Stimulated activated CD4-positive, alpha-beta T cell treated with anti-CD3 and anti-CD28 coated beads, Interleukin-4, amount 100 ng/mL, for 48 hours (primary cell): Measurements from ENCODE around the gene GPR153.

Experiments used
- DNase-seq, 2 donors: peaks; one replicate each; pipeline ENCODE4 v3.0.0-alpha.2; 2020; ENCODE audit warnings: low read depth in 2 of 2

Gene GPR153

GRCh38 chr1:6248932-6249738 lies 11.8 kb downstream of the GPR153 start:
- DNase-seq: no peak

GRCh38 chr1:6248161-6248776 lies 12.6 kb downstream of the GPR153 start:
- no peak for DNase-seq

GRCh38 chr1:6247651-6248050 lies 13.2 kb downstream of the GPR153 start:
- DNase-seq: no peak

GRCh38 chr1:6246497-6247467 lies 14.1 kb downstream of the GPR153 start:
- peak; percentile 72 to 85 for DNase-seq

- DNase-seq: peak; percentile 42 to 46
These were observed 14.9 kb downstream of the GPR153 start for GRCh38 chr1:6245869-6246496.

GRCh38 chr1:6245086-6245868 lies 15.6 kb downstream of the GPR153 start:
- DNase-seq: peak; percentile 78

GRCh38 chr1:6244401-6245049 lies 16.4 kb downstream of the GPR153 start:
- no peak for DNase-seq

GRCh38 chr1:6243993-6244392 lies 16.9 kb downstream of the GPR153 start, which contains the start of gene HES3:
HES3 (plus strand) TSS chr1:6244179; CDS start chr1:6244366, 187 bp downstream.
- DNase-seq: no peak

- no peak for DNase-seq
These were observed 17.7 kb downstream of the GPR153 start for GRCh38 chr1:6243053-6243834.

- DNase-seq: no peak
These were observed 18.8 kb downstream of the GPR153 start for GRCh38 chr1:6241887-6242740.

- DNase-seq: no peak
These were observed 19.6 kb downstream of the GPR153 start for GRCh38 chr1:6241107-6241886.

- DNase-seq: no peak
These were observed 20.7 kb downstream of the GPR153 start for GRCh38 chr1:6239950-6240768.

GRCh38 chr1:6239213-6239752 lies 21.6 kb downstream of the GPR153 start:
- no peak for DNase-seq

GRCh38 chr1:6237093-6237492 lies 23.8 kb downstream of the GPR153 start:
- DNase-seq: no peak

GRCh38 chr1:6235296-6235677 lies 25.6 kb downstream of the GPR153 start:
- no peak for DNase-seq

- DNase-seq: no peak
These were observed 26.2 kb downstream of the GPR153 start for GRCh38 chr1:6234502-6235295.
